ENCODE results near the gene SLAMF1.

GRCh38 chr1:160675641-160676410 is 29.0 kb upstream of the SLAMF1 start:
- TF ChIP-seq POLR2A (IDR thresholded peaks at IDR 0.05; ENCODE audit: extremely low read depth, insufficient read length) (no peak), CTCF (IDR thresholded peaks at IDR 0.05; ENCODE audit: low read depth, low read length) (peak; percentile 83)
